ENCODE results near the gene SMDT1.

Gene SMDT1

DNA sequence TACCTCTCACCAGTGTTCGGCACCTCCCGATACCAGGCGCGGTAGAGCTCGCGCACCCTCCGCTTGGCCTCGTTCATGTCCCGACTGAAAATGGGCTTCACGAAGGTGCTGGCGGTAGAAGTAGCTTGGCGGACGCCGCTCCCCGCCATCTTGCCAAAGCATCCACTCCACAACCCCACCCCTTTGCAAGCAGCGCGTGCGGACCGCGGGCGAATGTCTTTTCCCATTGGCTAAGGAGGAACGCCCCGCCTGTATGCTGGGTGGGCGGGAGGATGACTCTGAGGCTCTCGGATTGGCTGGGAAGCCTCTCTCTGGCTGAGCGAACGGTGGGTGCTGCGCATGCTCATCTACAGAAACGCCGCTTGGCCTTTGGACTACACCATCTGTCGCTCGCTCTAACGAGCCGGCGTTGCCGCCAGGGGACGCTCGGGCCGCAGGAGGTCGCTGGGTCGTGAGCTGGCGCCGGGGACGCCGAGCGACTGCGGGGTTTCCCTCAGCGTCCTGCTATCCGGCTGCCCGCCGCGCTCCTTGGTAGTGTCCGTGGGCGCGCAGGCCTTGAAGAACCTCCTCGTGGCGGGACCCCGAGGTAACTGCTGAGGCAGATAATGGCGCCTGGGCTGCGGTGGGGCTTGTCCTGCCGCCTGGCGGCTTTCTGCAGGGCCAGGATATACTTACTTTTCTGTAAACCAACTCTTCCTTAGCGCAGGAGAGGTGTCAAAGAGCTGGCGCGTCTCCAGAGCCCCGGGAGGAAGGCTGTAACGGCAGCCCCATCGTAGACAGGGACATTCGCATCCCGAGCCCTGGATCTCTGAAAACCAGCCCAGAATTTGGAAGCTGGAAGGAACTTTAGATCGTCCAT lies 11.3 kb downstream of the SMDT1 start, which contains the start of gene NDUFA6 (continued):
- no peak; the same call in 1 of the 2 replicates for TF ChIP-seq KLF16 (tag by site-specific recombination; IDR thresholded peaks at IDR 0.05)
- no peak for TF ChIP-seq SCRT1 (tag by site-specific recombination; IDR thresholded peaks at IDR 0.05; ENCODE audit: borderline replicate concordance)
- no peak for TF ChIP-seq ZNF350 (tag by site-specific recombination; IDR thresholded peaks at IDR 0.05)
- TF ChIP-seq ZNF266 (tag by site-specific recombination; IDR thresholded peaks at IDR 0.05; ENCODE audit: low read depth), result no peak
- TF ChIP-seq ZNF501 (tag by site-specific recombination; IDR thresholded peaks at IDR 0.05), result peak; percentile 62; the same call in 1 of the 2 replicates
- TF ChIP-seq, protein P1, sequence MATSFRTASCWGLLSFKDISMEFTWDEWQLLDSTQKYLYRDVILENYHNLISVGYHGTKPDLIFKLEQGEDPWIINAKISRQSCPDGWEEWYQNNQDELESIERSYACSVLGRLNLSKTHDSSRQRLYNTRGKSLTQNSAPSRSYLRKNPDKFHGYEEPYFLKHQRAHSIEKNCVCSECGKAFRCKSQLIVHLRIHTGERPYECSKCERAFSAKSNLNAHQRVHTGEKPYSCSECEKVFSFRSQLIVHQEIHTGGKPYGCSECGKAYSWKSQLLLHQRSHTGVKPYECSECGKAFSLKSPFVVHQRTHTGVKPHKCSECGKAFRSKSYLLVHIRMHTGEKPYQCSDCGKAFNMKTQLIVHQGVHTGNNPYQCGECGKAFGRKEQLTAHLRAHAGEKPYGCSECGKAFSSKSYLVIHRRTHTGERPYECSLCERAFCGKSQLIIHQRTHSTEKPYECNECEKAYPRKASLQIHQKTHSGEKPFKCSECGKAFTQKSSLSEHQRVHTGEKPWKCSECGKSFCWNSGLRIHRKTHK (tag by site-specific recombination; IDR thresholded peaks at IDR 0.05), result no peak
- no peak for TF ChIP-seq ZNF16 (tag by site-specific recombination; IDR thresholded peaks at IDR 0.05; ENCODE audit: low read depth)
- TF ChIP-seq ZNF76 (tag by site-specific recombination; IDR thresholded peaks at IDR 0.05; ENCODE audit: borderline replicate concordance, low read depth), result peak; percentile 55; the same call in 1 of the 2 replicates
- no peak for TF ChIP-seq MEIS1 (CRISPR knock-in tag; IDR thresholded peaks at IDR 0.05; ENCODE audit: borderline replicate concordance)
- peak; percentile 59 for TF ChIP-seq ZNF366 (tag by site-specific recombination; conservative IDR thresholded peaks at IDR 0.05)
- no peak for TF ChIP-seq ZNF48 (tag by site-specific recombination; IDR thresholded peaks at IDR 0.05)
- peak; percentile 21; the same call in 1 of the 2 replicates for TF ChIP-seq ZNF394 (tag by site-specific recombination; IDR thresholded peaks at IDR 0.05; ENCODE audit: borderline replicate concordance)
- peak; percentile 24; the same call in 1 of the 2 replicates for TF ChIP-seq ZNF610 (tag by site-specific recombination; IDR thresholded peaks at IDR 0.05; ENCODE audit: borderline replicate concordance)
- TF ChIP-seq, protein P2, sequence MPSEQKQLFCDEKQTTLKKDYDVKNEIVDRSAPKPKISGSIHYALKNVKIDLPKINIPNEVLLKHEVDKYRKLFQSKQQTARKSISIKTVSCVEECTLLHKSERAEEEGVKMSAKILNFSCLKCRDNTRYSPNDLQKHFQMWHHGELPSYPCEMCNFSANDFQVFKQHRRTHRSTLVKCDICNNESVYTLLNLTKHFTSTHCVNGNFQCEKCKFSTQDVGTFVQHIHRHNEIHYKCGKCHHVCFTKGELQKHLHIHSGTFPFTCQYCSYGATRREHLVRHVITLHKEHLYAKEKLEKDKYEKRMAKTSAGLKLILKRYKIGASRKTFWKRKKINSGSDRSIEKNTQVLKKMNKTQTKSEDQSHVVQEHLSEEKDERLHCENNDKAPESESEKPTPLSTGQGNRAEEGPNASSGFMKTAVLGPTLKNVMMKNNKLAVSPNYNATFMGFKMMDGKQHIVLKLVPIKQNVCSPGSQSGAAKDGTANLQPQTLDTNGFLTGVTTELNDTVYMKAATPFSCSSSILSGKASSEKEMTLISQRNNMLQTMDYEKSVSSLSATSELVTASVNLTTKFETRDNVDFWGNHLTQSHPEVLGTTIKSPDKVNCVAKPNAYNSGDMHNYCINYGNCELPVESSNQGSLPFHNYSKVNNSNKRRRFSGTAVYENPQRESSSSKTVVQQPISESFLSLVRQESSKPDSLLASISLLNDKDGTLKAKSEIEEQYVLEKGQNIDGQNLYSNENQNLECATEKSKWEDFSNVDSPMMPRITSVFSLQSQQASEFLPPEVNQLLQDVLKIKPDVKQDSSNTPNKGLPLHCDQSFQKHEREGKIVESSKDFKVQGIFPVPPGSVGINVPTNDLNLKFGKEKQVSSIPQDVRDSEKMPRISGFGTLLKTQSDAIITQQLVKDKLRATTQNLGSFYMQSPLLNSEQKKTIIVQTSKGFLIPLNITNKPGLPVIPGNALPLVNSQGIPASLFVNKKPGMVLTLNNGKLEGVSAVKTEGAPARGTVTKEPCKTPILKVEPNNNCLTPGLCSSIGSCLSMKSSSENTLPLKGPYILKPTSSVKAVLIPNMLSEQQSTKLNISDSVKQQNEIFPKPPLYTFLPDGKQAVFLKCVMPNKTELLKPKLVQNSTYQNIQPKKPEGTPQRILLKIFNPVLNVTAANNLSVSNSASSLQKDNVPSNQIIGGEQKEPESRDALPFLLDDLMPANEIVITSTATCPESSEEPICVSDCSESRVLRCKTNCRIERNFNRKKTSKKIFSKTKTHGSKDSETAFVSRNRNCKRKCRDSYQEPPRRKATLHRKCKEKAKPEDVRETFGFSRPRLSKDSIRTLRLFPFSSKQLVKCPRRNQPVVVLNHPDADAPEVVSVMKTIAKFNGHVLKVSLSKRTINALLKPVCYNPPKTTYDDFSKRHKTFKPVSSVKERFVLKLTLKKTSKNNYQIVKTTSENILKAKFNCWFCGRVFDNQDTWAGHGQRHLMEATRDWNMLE (tag by site-specific recombination; conservative IDR thresholded peaks at IDR 0.05; ENCODE audit: low read depth), result no peak
- peak; percentile 100 for TF ChIP-seq ZXDB (tag by site-specific recombination; IDR thresholded peaks at IDR 0.05)
- TF ChIP-seq GLI2 (tag by site-specific recombination; IDR thresholded peaks at IDR 0.05; ENCODE audit: borderline replicate concordance, low read depth), result no peak
- TF ChIP-seq ZNF24 (tag by site-specific recombination; IDR thresholded peaks at IDR 0.05), result peak; percentile 20
- TF ChIP-seq ZNF23 (tag by site-specific recombination; IDR thresholded peaks at IDR 0.05; ENCODE audit: borderline replicate concordance), result no peak
- no peak for TF ChIP-seq ZNF354C (tag by site-specific recombination; IDR thresholded peaks at IDR 0.05; ENCODE audit: borderline replicate concordance, low read depth)
- no peak for TF ChIP-seq SETDB1 (IDR thresholded peaks at IDR 0.05; ENCODE audit: insufficient read length, low read length)
- no peak for TF ChIP-seq ZNF629 (tag by site-specific recombination; IDR thresholded peaks at IDR 0.05)
- no peak for TF ChIP-seq ZNF423 (tag by site-specific recombination; IDR thresholded peaks at IDR 0.05)
- TF ChIP-seq, protein P3, sequence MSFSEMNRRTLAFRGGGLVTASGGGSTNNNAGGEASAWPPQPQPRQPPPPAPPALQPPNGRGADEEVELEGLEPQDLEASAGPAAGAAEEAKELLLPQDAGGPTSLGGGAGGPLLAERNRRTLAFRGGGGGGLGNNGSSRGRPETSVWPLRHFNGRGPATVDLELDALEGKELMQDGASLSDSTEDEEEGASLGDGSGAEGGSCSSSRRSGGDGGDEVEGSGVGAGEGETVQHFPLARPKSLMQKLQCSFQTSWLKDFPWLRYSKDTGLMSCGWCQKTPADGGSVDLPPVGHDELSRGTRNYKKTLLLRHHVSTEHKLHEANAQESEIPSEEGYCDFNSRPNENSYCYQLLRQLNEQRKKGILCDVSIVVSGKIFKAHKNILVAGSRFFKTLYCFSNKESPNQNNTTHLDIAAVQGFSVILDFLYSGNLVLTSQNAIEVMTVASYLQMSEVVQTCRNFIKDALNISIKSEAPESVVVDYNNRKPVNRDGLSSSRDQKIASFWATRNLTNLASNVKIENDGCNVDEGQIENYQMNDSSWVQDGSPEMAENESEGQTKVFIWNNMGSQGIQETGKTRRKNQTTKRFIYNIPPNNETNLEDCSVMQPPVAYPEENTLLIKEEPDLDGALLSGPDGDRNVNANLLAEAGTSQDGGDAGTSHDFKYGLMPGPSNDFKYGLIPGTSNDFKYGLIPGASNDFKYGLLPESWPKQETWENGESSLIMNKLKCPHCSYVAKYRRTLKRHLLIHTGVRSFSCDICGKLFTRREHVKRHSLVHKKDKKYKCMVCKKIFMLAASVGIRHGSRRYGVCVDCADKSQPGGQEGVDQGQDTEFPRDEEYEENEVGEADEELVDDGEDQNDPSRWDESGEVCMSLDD (tag by site-specific recombination; IDR thresholded peaks at IDR 0.05), result no peak; the same call in 1 of the 2 replicates
- no peak for TF ChIP-seq ZNF549 (tag by site-specific recombination; IDR thresholded peaks at IDR 0.05)
- no peak for TF ChIP-seq ZNF843 (tag by site-specific recombination; IDR thresholded peaks at IDR 0.05)
- no peak for TF ChIP-seq ZNF514 (tag by site-specific recombination; IDR thresholded peaks at IDR 0.05)
- TF ChIP-seq, protein P4, sequence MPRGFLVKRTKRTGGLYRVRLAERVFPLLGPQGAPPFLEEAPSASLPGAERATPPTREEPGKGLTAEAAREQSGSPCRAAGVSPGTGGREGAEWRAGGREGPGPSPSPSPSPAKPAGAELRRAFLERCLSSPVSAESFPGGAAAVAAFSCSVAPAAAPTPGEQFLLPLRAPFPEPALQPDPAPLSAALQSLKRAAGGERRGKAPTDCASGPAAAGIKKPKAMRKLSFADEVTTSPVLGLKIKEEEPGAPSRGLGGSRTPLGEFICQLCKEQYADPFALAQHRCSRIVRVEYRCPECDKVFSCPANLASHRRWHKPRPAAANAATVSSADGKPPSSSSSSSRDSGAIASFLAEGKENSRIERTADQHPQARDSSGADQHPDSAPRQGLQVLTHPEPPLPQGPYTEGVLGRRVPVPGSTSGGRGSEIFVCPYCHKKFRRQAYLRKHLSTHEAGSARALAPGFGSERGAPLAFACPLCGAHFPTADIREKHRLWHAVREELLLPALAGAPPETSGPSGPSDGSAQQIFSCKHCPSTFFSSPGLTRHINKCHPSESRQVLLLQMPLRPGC (tag by site-specific recombination; IDR thresholded peaks at IDR 0.05), result no peak; the same call in 1 of the 2 replicates
